Heart right ventricle (tissue), 16 donors: ENCODE results near the gene TPRX1. TPM values are rescaled to one million over a fixed set of nuclear protein-coding genes. Genes with fewer than 3 reads are reported as not detected.
"Not testable (repeated sequence)": the region's sequence is repeated elsewhere in the genome, so short reads cannot be mapped to it uniquely, and the experiment has no call there.

Experiments used
- ATAC-seq, 8 donors: fragments of 200-7000 bp; cut with Tn5 transposase; one replicate each; pipeline ENCODE4 v1.9.1; 2020; ENCODE audit warnings: mild to moderate bottlenecking in 8 of 8, moderate library complexity in 8 of 8, moderate number of reproducible peaks in 1 of 8
- DNase-seq, 2 donors: peaks; one replicate each; pipeline ENCODE4 v3.0.0-alpha.2; 2020
- H3K27ac ChIP-seq, 10 donors: fragments of 200-600 bp; sonication (generic) in 2 of 10; one replicate each; pipeline versions ENCODE4 v1.5.0 to v1.8.0; 2020 to 2022; ENCODE audit warnings: mild to moderate bottlenecking in 3 of 10
- H3K27me3 ChIP-seq, 7 donors: fragments of 200-600 bp; one replicate each; pipeline ENCODE4 v1.8.0; 2021 to 2022; ENCODE audit warnings: mild to moderate bottlenecking in 2 of 7
- H3K36me3 ChIP-seq, 9 donors: fragments of 200-600 bp; sonication (generic) in 1 of 9; one replicate each; pipeline versions ENCODE4 v1.5.0 to v1.8.0; 2020 to 2022; ENCODE audit warnings: mild to moderate bottlenecking in 2 of 9
- H3K4me1 ChIP-seq, 9 donors: fragments of 200-600 bp; sonication (generic) in 1 of 9; one replicate each; pipeline versions ENCODE4 v1.5.0 to v1.8.0; 2020 to 2022; ENCODE audit warnings: mild to moderate bottlenecking in 4 of 9
- H3K4me3 ChIP-seq, 10 donors: fragments of 200-600 bp; sonication (generic) in 2 of 10; one replicate each; pipeline versions ENCODE4 v1.5.0 to v1.8.0; 2020 to 2022; ENCODE audit warnings: mild to moderate bottlenecking in 7 of 10, moderate library complexity in 2 of 10
- H3K9me3 ChIP-seq, 11 donors: fragments of 200-600 bp in 10 of 11; sonication (generic) in 2 of 11; one replicate each; pipeline versions ENCODE4 v1.5.0 to v1.8.0; 2013 to 2022; ENCODE audit warnings: mild to moderate bottlenecking in 2 of 11, control low read depth in 1 of 11, moderate library complexity in 1 of 11
- WGBS, 2 donors: extraction: QIAGEN DNeasy Blood & Tissue Kit; methylation state at CpG; one replicate each; pipeline ENCODE4 v1.1.7; 2013; ENCODE audit warnings: inconsistent platforms in 1 of 2; 5-methylcytosine and 5-hydroxymethylcytosine counted together
- intact Hi-C, 10 donors: fragments of 100-400 bp; cut with DNase I; formaldehyde crosslinking; loops; one replicate each; pipeline versions ENCODE4 v1.11.1 to v1.14.2; 2022
- long read RNA-seq, 3 donors: library from polyadenylated mRNA; unstranded; transcript quantifications; one replicate each; pipeline ENCODE4 v2.0.0, GENCODE V29; 2020 to 2021
- polyA plus RNA-seq, 2 donors: library from polyadenylated mRNA; stranded (reverse); fragments of 200-250 nt; gene quantifications; one replicate each; pipeline ENCODE4 v1.2.3, GENCODE V29; 2013
- total RNA-seq, 10 donors: library from RNA; stranded (reverse); fragmentation: NEBNext Ultra II Directional in 3 of 10; extraction: Animal tissue kit (Norgen Biotek cat#: 25700) in 3 of 10; gene quantifications; one replicate each; pipeline versions ENCODE4 v1.2.1 to v1.2.4, GENCODE V29; 2021 to 2023
- TF ChIP-seq, protein P1 (sequence below), 9 donors: fragments of 200-600 bp; sonication (generic) in 2 of 9; IDR thresholded peaks; one replicate each; pipeline versions ENCODE4 v1.5.0 to v1.8.0; 2021 to 2022; ENCODE audit warnings: antibody characterized with exemption in 9 of 9, mild to moderate bottlenecking in 5 of 9, moderate library complexity in 1 of 9
- donor health status: Arrhythmogenic right ventricular cardiomyopathy.
- donor health status: ischemic (EF 13 %, LVEDD 7.1; RV severe dilation, severe dysfunction).
- donor health status: healthy with polysubstance abuse.
- donor health status: DM: no; HTN: yes; CAD: no.
- donor health status: DM: no; HTN: no; CAD: no.
- donor health status: ischemic (EF 25% LVEDD 6.9; RV normal size, moderate dysfunction).
- donor health status: ischemic (EF 25% LVEDD 5.7; RV mildly dilated, moderate dysfunction).
- donor health status: healthy.
- donor health status: DM: yes; HTN: yes; CAD: no.
- donor health status: Ischemic cardiomyopathy.
- donor health status: ischemic (EF 35%, LVEDD 5.7; RV mildly dilated, moderate dysfunction).
- donor health status: nonischemic (EF 11% LVEDD 7.7; RV severe dilation, severe dysfunction).
- donor health status: DM: yes; HTN: yes; CAD: no.
- donor health status: PGD.
- donor health status: ischemic (EF 29% LVEDD 5.4; RV normal size, mild dysfunction).
- donor health status: nonischemic (EF 23%, LVEDD 6.1; RV moderate dilation, normal function).

Gene TPRX1
- not detected for total RNA-seq
- not detected for polyA plus RNA-seq
- long read RNA-seq, donor 1 = 0 reads
- long read RNA-seq, donor 2 = 0 reads
- long read RNA-seq, donor 3 = 0 reads

GRCh38 chr19:47804451-47804850, at the start of gene TPRX1:
TPRX1 (minus strand) TSS chr19:47804551; CDS start chr19:47804539, 12 bp downstream.
- H3K36me3 ChIP-seq, DNase-seq, H3K4me3 ChIP-seq, H3K9me3 ChIP-seq, H3K4me1 ChIP-seq, H3K27ac ChIP-seq, ATAC-seq, H3K27me3 ChIP-seq, intact Hi-C loops: not testable (repeated sequence)
- WGBS, 2 donors = 84 to 89% methylated on average over 5 of the region's 5 CpGs

- ATAC-seq (no peak), DNase-seq (no peak)
- Histone ChIP-seq H3K27ac (no peak overlapping the region), H3K36me3 (no peaks in the 10 kb centered on the region), H3K27me3 (peaks cover 13 to 82% (median 71%) of the 10 kb centered on the region in 7 donors), H3K9me3 (no peaks in the 10 kb centered on the region), H3K4me1 (no peaks in the 10 kb centered on the region), H3K4me3 (no peak overlapping the region)
- TF ChIP-seq, protein P1, sequence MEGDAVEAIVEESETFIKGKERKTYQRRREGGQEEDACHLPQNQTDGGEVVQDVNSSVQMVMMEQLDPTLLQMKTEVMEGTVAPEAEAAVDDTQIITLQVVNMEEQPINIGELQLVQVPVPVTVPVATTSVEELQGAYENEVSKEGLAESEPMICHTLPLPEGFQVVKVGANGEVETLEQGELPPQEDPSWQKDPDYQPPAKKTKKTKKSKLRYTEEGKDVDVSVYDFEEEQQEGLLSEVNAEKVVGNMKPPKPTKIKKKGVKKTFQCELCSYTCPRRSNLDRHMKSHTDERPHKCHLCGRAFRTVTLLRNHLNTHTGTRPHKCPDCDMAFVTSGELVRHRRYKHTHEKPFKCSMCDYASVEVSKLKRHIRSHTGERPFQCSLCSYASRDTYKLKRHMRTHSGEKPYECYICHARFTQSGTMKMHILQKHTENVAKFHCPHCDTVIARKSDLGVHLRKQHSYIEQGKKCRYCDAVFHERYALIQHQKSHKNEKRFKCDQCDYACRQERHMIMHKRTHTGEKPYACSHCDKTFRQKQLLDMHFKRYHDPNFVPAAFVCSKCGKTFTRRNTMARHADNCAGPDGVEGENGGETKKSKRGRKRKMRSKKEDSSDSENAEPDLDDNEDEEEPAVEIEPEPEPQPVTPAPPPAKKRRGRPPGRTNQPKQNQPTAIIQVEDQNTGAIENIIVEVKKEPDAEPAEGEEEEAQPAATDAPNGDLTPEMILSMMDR (IDR thresholded peaks at IDR 0.05) = no peak
- intact Hi-C loops = no loop called here
- 59 to 64% methylated on average over 5 of the region's 5 CpGs for WGBS, 2 donors
These were observed 48.7 kb upstream of the TPRX1 start for GRCh38 chr19:47853003-47853402.

- Histone ChIP-seq H3K27ac (no peak overlapping the region), H3K9me3 (no peaks in the 10 kb centered on the region), H3K4me1 (no peaks in the 10 kb centered on the region), H3K36me3 (no peaks in the 10 kb centered on the region), H3K27me3 (peaks cover 11 to 80% (median 72%) of the 10 kb centered on the region in 7 donors), H3K4me3 (no peak overlapping the region)
- DNase-seq (peak in 1 of 2 donors; percentile 19), ATAC-seq (no peak)
- intact Hi-C loops = no loop called here
- TF ChIP-seq, protein P1 (IDR thresholded peaks at IDR 0.05) = peak in 8 of 9 donors; percentile 15 to 48 (median 29)
- 2 to 4% methylated on average over 22 of the region's 22 CpGs for WGBS, 2 donors
These were observed 44.6 kb upstream of the TPRX1 start for GRCh38 chr19:47848823-47849473.

GRCh38 chr19:47848425-47848822, 44.1 kb upstream of the TPRX1 start:
- H3K4me3 ChIP-seq = no peak overlapping the region
- ATAC-seq (no peak), DNase-seq (no peak)
- TF ChIP-seq, protein P1 (IDR thresholded peaks at IDR 0.05) = no peak
- 50 to 55% methylated on average over 10 of the region's 10 CpGs for WGBS, 2 donors
- no peaks in the 10 kb centered on the region for H3K4me1 ChIP-seq
- peaks cover 7 to 76% (median 72%) of the 10 kb centered on the region in 7 donors for H3K27me3 ChIP-seq
- intact Hi-C loops = no loop called here
- no peaks in the 10 kb centered on the region for H3K36me3 ChIP-seq
- H3K27ac ChIP-seq = no peak overlapping the region
- H3K9me3 ChIP-seq = no peaks in the 10 kb centered on the region

DNA sequence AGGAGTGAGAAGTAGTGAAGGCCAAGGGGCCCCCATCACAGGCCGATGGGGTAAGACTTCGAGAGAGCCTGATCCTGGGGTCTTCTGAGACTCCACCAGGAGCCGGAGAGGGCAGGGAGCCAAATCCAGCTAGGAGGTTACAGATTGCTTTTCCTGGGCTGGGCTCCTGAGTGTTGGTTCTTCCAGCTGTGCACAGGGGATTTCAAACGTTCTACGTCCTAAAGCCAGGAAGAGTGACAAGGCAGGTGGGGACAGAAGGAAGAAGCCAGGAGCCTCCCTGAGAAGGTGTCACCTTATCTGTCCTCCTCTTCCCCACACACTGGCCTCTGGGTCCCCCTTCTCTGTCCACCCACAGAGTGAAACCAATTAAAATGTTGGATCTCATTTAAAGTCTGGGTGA, 38.6 kb upstream of the TPRX1 start:
- 45 to 52% methylated on average over 5 of the region's 5 CpGs for WGBS, 2 donors
- TF ChIP-seq, protein P1 (IDR thresholded peaks at IDR 0.05) = no peak
- H3K27me3 ChIP-seq = peaks cover 0 to 66% (median 54%) of the 10 kb centered on the region in 7 donors
- intact Hi-C loops = no loop called here
- no peak for DNase-seq
- no peak overlapping the region for H3K27ac ChIP-seq
- H3K36me3 ChIP-seq = no peaks in the 10 kb centered on the region
- no peak for ATAC-seq
- no peak overlapping the region for H3K4me3 ChIP-seq
- H3K9me3 ChIP-seq = no peaks in the 10 kb centered on the region
- H3K4me1 ChIP-seq = no peaks in the 10 kb centered on the region
